SU-DHL-6 (cell line): Measurements from ENCODE around the gene TM4SF18.

Experiments used
- H2AFZ ChIP-seq: fragments of 200-600 bp; sonication (generic); 2 replicates; pipeline ENCODE4 v1.6.1; 2014; ENCODE audit warnings: low read depth, mild to moderate bottlenecking, moderate library complexity, mixed read lengths, antibody characterized with exemption, low read length; ENCODE audit not compliant: severe bottlenecking
- H3F3A ChIP-seq: fragments of 200-600 bp; shearing (Covaris generic); 2 replicates; pipeline ENCODE4 v1.6.0; 2016; ENCODE audit warnings: antibody characterized with exemption, mild to moderate bottlenecking; ENCODE audit not compliant: insufficient read depth
- H3K27ac ChIP-seq: fragments of 200-600 bp; sonication (generic); 2 replicates; pipeline ENCODE4 v1.5.1; 2016; ENCODE audit warnings: low read depth, mild to moderate bottlenecking, low read length, moderate library complexity, mixed read lengths
- H3K27me3 ChIP-seq: fragments of 200-600 bp; sonication (generic), shearing (Covaris generic); 2 replicates; pipeline ENCODE4 v1.6.0; 2014; ENCODE audit warnings: mild to moderate bottlenecking, low read length
- H3K36me3 ChIP-seq: fragments of 200-600 bp; sonication (generic); 2 replicates; pipeline ENCODE4 v1.6.1; 2014; ENCODE audit warnings: mild to moderate bottlenecking, low read length, mixed read lengths
- H3K4me2 ChIP-seq: fragments of 300-600, 200-600 bp; shearing (Covaris generic), sonication (generic); 2 replicates; pipeline ENCODE4 v1.6.0; 2014; ENCODE audit warnings: low read length, low read depth, mild to moderate bottlenecking; ENCODE audit not compliant: poor library complexity, severe bottlenecking
- H3K4me3 ChIP-seq: fragments of 200-600 bp; sonication (generic); 2 replicates; pipeline ENCODE4 v1.5.1; 2014; ENCODE audit warnings: antibody characterized with exemption, low read length, mild to moderate bottlenecking, mixed read lengths; ENCODE audit not compliant: insufficient read depth, poor library complexity, severe bottlenecking
- H3K79me2 ChIP-seq: fragments of 200-600 bp; sonication (generic); 2 replicates; pipeline ENCODE4 v1.6.1; 2014; ENCODE audit warnings: mild to moderate bottlenecking, low read length, moderate library complexity; ENCODE audit not compliant: insufficient read depth
- H3K9ac ChIP-seq: fragments of 200-600 bp; sonication (generic); 2 replicates; pipeline ENCODE4 v1.7.0; 2014; ENCODE audit warnings: mild to moderate bottlenecking, low read length
- H3K9me2 ChIP-seq: fragments of 200-600 bp; sonication (generic); replicated peaks from 2 replicates; pipeline ENCODE4 v1.6.1; 2014; ENCODE audit warnings: low read length; ENCODE audit not compliant: insufficient read depth
- H3K9me3 ChIP-seq: fragments of 200-600 bp; sonication (generic); 2 replicates; pipeline ENCODE4 v1.6.1; 2014; ENCODE audit warnings: low read length, mixed read lengths; ENCODE audit not compliant: insufficient read depth
- H4K20me1 ChIP-seq: fragments of 200-600 bp; sonication (generic); 2 replicates; pipeline ENCODE4 v1.6.1; 2014; ENCODE audit warnings: low read depth, mild to moderate bottlenecking, antibody characterized with exemption, low read length, moderate library complexity, mixed read lengths
- EZH2phosphoT487 ChIP-seq: fragments of 200-600 bp; sonication (generic), shearing (Covaris generic); conservative IDR thresholded peaks from 2 replicates; pipeline ENCODE4 v1.6.1; 2018; ENCODE audit warnings: mild to moderate bottlenecking, antibody characterized with exemption, low read length, moderate library complexity, mixed read lengths
- TF ChIP-seq, protein P1 (sequence below): fragments of 200-600 bp; sonication (generic); IDR thresholded peaks from one replicate; pipeline ENCODE4 v1.5.1; 2017; ENCODE audit warnings: antibody characterized with exemption, mild to moderate bottlenecking, low read length, moderate library complexity; ENCODE audit not compliant: insufficient read depth, poor library complexity, severe bottlenecking

TM4SF18 gene

DNA sequence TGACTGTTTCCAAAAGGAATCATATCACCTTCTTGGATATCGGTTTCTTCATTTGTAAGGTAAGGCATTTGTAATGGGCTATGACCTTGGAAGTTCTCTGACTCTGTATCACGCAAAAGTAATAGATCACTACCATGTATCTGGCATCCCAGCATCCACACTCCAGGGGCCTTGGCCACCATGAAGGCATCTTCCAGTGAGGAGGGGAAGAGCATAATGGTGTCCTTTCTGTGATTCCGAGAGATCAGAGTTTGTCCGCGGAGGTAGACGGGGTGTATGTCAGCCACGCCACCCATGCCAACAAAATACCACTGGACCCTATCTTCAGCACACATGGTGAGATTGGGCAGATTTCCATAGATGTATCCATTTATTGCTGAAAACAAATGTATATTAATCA, 63.7 kb downstream of the TM4SF18 start:
- H3K4me3 ChIP-seq, result no peak overlapping the region
- H4K20me1 ChIP-seq, result no peaks in the 10 kb centered on the region
- H3K79me2 ChIP-seq, result no peaks in the 10 kb centered on the region
- no peak overlapping the region for H3K9ac ChIP-seq
- no peak overlapping the region for H3K27ac ChIP-seq
- no peaks in the 10 kb centered on the region for H3K9me3 ChIP-seq
- H2AFZ ChIP-seq, result no peak overlapping the region
- H3K9me2 ChIP-seq, result no peaks in the 10 kb centered on the region
- TF ChIP-seq EZH2phosphoT487, result no peak
- TF ChIP-seq, protein P1, sequence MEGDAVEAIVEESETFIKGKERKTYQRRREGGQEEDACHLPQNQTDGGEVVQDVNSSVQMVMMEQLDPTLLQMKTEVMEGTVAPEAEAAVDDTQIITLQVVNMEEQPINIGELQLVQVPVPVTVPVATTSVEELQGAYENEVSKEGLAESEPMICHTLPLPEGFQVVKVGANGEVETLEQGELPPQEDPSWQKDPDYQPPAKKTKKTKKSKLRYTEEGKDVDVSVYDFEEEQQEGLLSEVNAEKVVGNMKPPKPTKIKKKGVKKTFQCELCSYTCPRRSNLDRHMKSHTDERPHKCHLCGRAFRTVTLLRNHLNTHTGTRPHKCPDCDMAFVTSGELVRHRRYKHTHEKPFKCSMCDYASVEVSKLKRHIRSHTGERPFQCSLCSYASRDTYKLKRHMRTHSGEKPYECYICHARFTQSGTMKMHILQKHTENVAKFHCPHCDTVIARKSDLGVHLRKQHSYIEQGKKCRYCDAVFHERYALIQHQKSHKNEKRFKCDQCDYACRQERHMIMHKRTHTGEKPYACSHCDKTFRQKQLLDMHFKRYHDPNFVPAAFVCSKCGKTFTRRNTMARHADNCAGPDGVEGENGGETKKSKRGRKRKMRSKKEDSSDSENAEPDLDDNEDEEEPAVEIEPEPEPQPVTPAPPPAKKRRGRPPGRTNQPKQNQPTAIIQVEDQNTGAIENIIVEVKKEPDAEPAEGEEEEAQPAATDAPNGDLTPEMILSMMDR, result no peak
- H3K36me3 ChIP-seq, result no peaks in the 10 kb centered on the region
- H3K4me2 ChIP-seq, result no peak overlapping the region
- no peaks in the 10 kb centered on the region for H3F3A ChIP-seq
- no peaks in the 10 kb centered on the region for H3K27me3 ChIP-seq
